ENCODE results near the gene GFOD1.
"Not testable (repeated sequence)": the region's sequence is repeated elsewhere in the genome, so short reads cannot be mapped to it uniquely, and the experiment has no call there.

The GFOD1 gene

GRCh38 chr6:13445744-13446115 lies 41.7 kb downstream of the GFOD1 start:
- in situ Hi-C loops (cut with MboI; ENCODE audit: low sequenced_read_pairs): no loop called here

GRCh38 chr6:13445005-13445743 lies 42.2 kb downstream of the GFOD1 start:
- in situ Hi-C loops (cut with MboI; ENCODE audit: low sequenced_read_pairs): no loop called here

DNA sequence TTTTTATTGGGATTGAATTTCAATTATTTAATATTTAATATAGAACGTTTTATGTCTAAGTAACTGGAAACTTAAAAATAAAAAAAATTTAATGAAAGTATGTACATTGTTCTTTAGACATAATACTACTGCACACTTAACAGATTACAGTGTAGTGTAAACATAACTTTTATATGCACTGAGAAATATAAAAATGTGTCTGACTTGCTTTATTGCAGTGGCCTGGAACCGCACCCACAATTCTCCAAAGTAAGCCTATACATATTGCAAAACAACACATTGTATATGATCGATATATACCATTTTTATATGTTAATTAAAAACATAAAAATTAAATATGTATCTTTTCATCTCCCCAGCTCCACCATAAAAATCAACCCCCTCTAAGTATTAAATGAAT lies 42.8 kb downstream of the GFOD1 start:
- in situ Hi-C loops (cut with MboI; ENCODE audit: low sequenced_read_pairs): no loop called here

DNA sequence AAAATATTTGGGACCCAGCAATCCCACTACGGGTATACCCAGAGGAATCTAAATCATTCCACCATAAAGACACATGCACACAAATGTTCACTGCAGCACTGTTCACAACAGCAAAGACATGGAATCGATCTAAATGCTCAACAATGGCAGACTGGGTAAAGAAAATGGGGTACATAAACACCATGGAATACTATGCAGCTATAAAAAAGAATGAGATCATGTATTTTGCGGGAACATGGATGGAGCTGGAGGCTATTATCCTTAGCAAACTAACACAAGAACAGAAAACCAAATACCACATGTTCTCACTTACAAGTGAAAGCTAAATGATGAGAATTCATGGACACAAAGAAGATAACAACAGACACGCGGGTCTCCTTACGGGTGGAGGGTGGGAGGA lies 43.4 kb downstream of the GFOD1 start:
- in situ Hi-C loops (cut with MboI; ENCODE audit: low sequenced_read_pairs): not testable (repeated sequence)

DNA sequence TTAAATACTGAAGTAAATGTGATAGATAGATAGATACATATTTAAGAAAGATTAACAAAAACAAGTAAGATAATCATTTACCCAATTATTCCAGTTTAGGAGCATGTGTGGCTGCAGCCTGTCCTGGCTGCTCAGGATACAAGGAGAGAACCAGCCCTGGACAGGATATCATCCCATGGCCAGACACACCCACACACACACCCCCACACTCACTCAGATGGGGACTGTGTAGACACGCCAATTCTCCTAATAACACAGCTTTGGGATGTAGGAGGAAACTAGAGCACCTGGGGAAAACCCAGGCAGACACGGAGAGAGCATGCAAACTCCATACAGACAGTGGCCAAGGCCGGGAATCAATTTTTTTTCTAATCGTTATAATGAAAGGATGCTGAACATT lies 45.6 kb downstream of the GFOD1 start:
- in situ Hi-C loops (cut with MboI; ENCODE audit: low sequenced_read_pairs): no loop called here

DNA sequence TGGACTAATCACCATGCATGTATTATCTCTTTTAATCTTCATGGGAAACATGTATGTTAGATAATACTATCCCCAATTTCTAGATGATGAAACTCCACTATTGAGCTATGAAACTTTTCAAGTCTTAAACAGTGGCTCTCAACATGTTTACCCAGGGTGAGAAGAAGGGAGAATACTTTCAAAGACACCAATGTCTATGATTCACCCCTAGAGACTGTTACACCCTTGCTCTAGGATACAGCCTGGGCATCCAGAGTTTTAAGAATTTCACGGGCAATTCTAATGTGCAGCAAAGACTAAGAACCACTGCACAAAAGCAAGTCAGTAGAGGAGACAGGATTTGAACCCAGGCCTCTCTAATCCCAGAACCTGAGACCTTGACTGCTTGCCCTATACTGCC lies 47.8 kb downstream of the GFOD1 start:
- in situ Hi-C loops (cut with MboI; ENCODE audit: low sequenced_read_pairs): no loop called here

- in situ Hi-C loops (cut with MboI; ENCODE audit: low sequenced_read_pairs): no loop called here
Observed at GRCh38 chr6:13438126-13438525, 49.3 kb downstream of the GFOD1 start.

DNA sequence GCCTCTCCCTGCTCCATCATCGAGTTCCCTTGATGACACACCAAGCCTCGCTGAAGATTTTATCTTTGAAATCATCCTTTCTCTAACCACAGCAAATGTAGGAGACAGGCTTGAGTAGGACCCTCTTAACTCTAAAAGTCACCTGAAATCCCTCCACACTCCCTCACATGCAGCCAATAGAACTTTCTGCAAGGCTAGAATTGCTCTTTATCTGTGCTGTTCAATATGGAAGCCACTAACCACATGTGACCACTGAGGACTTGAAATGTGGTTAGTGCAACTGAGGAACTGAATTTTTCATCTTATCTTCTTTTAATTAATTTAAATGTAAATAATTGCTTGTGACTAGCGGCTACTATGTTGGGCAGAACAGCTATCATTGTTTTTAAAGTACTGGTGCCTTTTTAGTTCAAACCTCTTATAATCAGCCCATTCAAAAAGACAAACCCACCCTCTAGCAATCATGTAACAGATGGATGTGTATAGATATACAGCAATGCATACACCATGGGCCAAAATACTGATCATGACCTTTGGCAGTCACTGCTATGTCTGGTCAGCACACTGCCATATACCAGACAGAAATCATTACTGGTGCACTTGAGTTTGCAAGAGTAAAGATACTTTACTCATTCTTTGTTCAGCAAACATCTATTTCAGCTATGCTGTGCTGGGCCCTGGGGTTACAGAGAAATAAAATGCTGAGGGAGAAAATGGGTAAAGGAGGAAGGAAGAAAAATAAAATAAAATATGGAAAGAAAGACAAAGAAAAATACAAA lies 50.0 kb downstream of the GFOD1 start:
- in situ Hi-C loops (cut with MboI; ENCODE audit: low sequenced_read_pairs): no loop called here

DNA sequence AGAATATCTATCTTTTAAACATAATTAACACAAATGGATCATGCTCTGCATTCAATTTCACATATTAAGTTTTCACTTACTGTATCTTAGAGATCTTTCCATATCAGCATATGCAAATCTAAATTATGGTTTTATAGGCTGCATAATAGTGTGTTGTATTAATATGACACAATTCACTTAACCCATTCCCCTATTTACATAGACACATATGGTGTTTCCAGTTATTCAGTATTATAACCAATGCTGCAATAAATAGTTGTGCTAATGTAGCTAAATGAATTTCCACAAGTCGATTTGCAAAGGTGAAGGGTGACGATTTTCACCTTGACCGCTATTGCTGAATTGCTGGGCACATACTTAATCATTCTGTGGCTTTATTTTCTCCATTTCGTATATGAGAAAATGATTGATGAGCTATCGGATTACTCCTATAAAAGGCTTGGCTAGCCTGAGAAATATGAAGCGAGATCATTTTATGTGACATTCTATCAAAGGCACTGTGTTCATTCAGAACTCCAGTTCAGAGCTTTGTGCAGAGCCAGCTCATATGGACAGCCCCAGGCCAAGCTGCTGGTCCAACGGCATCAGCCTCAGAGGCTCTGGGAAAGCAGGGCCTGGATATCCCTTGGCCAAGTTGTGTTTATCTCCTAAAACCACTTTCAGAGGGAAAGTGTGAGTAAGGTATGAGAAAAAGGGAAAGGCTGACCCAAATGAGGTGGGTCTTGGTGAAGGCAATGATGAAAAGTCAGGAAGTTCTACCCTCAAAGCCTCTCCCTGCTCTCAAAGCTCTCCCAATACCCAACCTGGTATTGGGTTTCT lies 50.8 kb downstream of the GFOD1 start:
- in situ Hi-C loops (cut with MboI; ENCODE audit: low sequenced_read_pairs): no loop called here

- in situ Hi-C loops (cut with MboI; ENCODE audit: low sequenced_read_pairs): no loop called here
Observed at GRCh38 chr6:13435477-13436246, 51.7 kb downstream of the GFOD1 start.

DNA sequence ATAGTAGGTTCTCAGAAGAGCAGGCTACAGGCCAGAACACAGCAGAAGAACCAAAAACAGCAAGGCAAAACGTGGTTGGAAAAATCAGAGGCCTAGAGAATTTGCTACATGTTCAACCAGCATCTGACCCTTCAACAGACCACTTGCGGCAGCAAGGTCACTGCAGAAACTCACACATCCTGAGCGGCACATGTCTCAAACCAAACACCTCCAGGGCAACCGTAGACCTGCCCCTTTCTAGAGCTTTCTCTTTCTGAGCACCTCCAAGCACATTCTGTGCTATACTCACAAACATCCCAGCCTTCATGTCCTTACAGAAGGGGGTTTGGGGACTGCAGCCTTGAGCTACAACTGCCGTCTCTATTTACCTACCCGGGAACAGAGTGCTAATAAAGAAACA lies 52.6 kb downstream of the GFOD1 start:
- in situ Hi-C loops (cut with MboI; ENCODE audit: low sequenced_read_pairs): no loop called here

GRCh38 chr6:13434135-13434775 lies 53.1 kb downstream of the GFOD1 start:
- in situ Hi-C loops (cut with MboI; ENCODE audit: low sequenced_read_pairs): not testable (repeated sequence)

- in situ Hi-C loops (cut with MboI; ENCODE audit: low sequenced_read_pairs): no loop called here
Observed at GRCh38 chr6:13433709-13434121, 53.7 kb downstream of the GFOD1 start.

DNA sequence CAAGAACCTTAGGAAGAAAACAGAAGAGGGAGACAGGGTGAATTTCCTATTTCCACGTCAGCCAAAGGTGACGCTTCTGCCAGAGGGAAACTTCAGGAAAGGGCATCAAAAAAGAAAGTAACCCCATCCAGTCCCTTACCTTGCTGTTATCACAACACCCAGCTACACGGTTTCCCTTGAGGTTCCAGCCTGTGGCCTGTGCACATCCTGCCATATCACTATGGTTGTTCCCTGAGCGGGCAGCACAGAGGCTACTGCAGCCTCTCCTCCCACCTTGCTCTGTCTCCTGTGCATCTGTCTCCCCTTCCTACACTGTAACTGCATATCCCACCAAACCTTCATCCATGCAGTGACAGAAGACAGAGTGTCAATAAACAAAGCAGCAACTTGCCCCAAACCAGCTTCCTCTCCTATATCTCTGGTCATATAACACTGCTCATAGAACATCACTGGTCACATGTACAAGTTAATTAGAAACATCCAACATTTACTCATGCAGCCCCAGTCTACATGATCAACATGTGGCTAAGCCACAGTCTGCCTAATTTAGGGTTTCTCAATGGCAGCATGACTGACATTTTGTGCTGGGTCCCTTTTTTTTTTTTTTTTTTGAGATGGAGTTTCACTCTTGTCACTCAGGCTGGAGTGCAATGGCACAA lies 54.7 kb downstream of the GFOD1 start:
- in situ Hi-C loops (cut with MboI; ENCODE audit: low sequenced_read_pairs): no loop called here

DNA sequence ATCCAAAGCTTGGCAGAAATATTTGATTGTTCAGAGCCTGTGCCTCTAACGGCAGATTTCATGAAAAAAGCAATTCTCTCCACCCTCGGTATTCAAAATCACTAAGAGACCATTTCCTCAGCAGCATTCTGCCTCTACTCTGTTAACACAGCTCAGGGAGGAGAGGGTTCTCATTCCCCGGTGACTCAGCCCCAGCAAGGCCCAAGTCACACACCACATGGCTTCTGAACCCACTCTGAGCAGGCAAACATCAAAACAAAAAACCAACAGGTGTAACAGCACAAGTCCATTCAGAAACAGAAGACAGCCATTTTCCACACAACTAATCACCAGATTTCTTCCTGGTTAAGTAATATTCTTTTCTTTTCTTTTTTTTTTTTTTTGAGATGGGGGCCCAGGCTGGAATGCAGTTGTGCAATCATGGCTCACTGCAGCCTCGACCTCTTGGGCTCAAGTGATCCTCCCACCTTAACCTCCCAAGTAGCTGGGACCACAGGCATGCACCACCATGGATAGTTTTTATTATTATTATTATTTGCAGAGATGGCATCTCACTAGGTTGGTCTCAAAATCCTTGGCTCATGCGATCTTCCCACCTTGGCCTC lies 55.4 kb downstream of the GFOD1 start:
- in situ Hi-C loops (cut with MboI; ENCODE audit: low sequenced_read_pairs): no loop called here

DNA sequence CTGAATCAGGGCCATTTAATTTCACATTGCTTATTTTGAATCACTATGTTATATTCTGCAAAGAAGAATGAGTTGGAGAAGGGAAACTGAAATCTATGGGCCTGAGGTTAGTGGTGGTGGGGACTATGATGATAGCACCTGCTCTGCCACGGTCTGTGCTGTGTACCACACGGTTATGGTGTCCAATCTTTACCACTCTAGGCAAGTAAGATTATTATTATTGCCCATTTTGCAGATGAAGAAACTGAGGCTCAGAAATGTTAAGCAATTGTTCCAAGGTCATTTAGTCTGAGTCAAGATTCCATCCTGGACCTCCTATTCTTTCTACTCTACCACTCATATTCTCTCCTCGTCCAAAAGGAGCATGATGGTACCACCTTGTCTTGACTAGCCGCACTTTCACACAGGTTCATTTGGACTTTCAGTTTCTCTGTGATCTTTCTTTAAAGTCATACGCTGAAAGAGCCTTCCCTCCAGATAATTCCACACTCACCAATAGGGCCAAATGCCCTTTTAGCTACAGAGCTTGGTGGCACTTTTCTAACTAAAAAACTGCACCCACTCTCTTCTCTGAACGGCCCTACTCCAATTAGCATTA lies 56.2 kb downstream of the GFOD1 start:
- in situ Hi-C loops (cut with MboI; ENCODE audit: low sequenced_read_pairs): no loop called here

DNA sequence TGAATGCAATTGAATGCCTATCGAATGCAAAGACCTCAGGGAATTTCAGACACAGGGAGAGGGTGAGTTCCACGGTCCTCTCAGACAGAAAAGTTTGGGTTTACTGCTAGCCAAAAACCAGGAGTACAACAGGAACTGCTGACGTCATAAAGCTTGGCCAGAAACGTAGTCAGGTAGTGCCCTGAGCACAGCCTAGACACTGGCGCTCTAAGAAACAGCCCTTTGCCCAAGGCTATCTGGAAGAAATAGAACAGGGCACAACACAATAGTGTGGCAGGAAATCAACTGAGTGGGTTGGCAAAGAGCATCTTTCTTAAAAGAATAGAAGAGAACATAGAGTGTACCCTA lies 58.0 kb downstream of the GFOD1 start:
- in situ Hi-C loops (cut with MboI; ENCODE audit: low sequenced_read_pairs): no loop called here

- in situ Hi-C loops (cut with MboI; ENCODE audit: low sequenced_read_pairs): no loop called here
Observed at GRCh38 chr6:13428583-13429405, 58.6 kb downstream of the GFOD1 start.
